Right renal pelvis (tissue), 4 donors: ENCODE results near the gene ROS1. TPM values are rescaled to one million over a fixed set of nuclear protein-coding genes. Genes with fewer than 3 reads are reported as not detected.
"Not testable (repeated sequence)": the region's sequence is repeated elsewhere in the genome, so short reads cannot be mapped to it uniquely, and the experiment has no call there.

Source experiments
- DNase-seq, 4 donors: peaks; one replicate each; pipeline ENCODE4 v3.0.0-alpha.2; 2013; ENCODE audit warnings: low read depth in 4 of 4, low spot score in 3 of 4, missing footprints in 1 of 4
- polyA plus RNA-seq, 4 donors: library from polyadenylated mRNA; unstranded; fragments of 120-200 nt; gene quantifications; one replicate each; pipeline ENCODE4 v1.2.1, GENCODE V29; 2013; ENCODE audit not compliant: insufficient read length in 4 of 4

ROS1 gene
- polyA plus RNA-seq, 4 donors: 0.10 to 0.17 (median 0.13) TPM

DNA sequence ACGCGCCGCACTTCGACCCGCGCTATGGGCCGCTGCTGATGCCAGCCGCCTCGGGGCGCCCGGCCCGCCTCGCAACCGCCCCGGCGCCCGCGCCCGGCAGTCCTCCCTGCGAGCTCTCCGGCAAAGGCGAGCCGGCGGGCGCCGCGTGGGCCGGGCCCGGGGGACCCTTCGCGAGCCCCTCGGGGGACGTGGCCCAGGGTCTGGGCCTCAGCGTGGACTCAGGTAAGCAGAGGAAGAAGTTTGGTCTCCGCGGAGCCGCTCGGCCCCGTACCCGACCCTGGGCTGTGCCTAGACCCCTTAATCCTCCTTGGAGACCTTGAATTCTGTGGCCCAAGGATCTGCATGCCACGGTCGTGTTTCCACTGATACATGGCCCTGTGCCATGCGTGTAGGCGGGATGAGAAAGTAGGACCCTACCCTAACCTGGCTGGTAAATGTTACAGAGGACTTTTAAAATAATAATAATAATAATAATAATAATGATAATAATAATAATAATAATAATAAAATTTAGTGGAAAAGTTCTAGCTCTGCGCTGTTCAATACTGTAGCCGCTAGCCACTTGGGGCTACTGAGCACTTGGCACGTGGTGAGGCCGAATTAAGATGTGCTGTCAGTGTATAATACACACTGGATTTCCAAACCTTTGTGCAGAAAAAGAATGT lies 154.8 kb downstream of the ROS1 start:
- DNase-seq: no peak

DNA sequence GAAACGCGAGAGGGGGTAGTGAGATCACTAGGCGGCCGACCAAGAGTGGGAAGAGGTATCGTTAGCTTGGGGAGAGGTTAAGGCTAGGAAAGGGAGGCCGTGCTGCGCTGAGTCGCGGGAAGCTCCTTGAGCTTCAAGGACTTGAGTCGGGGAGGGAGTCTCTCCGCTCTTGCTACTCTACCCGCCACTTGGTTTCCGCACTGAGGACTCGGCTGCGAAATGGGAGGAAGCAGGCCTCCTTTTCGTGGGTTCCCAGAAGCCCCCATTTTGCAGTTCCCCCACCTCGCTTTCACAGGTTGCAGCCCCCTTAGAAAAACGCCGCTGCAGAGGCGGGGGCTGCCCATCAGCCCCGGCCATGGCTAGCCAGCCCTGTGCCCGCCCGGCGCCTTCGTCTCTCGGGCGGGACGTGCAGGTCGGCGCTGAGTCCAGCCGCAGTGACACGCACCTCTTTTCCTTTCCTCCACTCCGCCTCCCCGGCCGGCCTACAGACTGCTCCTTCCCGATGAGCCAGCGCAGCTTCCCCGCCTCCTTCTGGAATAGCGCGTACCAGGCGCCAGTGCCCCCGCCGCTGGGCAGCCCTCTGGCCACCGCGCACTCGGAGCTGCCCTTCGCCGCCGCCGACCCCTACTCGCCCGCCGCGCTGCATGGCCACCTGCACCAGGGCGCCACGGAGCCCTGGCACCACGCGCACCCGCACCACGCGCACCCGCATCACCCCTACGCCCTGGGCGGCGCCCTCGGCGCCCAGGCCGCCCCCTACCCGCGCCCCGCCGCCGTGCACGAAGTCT lies 155.5 kb downstream of the ROS1 start:
- no peak for DNase-seq

DNA sequence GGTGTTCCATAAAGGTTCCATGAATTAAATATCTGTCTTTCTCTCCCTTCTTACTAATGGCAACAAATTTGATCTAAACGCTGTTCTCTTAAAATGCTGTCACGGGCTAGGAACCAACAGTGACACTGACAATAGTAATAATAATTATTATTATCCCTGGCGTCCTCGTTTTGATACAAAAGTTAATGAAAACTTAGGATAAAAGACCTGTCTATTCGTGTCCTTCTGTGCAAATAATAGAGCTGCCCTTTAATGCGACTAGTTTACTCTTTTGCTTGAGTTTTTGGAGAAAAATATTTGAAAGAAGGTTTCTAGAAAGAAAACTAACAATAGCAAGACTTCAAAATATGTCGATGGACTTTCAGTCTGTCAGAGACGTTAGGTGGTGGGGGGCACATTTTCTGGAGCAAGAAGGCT lies 156.1 kb downstream of the ROS1 start:
- DNase-seq: no peak

DNA sequence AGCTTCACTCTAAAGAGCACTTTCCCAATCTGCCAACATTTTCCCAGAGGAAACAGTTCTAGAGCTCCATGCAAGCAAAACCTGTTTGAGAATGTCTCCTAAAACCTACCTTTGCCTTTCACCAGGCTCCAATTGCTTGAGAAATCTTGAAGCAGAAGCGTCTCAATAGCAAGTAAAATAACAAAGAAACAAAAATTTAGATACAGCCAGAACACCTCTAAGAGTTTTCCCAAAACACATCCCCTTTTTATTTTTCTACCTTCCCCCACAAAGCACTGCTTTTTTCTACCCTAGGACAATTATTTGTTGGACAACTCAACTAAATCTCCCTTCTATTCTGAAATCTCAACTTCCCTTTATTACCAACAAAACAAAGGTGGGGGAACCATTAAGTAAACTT lies 156.8 kb downstream of the ROS1 start:
- DNase-seq: no peak

DNA sequence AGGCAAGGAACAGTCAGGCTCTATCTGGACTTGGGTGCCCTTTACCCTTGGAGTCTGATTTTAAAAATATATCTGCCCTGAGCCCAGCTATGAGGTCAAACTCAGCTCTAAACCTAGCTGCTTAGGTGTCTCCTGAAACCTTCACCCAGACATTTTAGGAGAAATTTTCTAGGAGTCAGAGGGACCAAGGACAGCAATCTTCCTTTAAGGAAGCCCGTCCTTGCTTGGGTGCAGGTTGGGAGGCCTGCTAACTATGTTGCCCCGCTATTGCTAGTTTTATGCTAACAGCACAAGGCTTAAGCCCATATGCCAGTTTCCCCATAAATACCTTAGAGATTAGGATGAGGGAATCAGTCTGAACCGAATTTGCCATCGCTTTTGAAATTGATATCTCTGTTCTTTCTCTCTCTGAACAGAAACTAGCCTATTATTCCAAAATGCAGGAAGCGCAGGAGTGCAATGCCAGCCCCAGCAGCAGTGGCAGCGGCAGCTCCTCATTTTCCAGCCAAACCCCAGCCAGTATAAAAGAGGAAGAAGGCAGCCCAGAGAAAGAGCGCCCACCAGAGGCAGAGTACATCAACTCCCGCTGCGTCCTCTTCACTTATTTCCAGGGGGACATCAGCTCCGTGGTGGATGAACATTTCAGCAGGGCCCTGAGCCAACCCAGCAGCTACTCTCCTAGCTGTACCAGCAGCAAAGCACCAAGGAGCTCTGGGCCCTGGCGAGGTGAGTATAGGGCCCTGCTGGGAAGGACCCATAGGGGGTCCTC lies 157.8 kb downstream of the ROS1 start:
- no peak for DNase-seq

DNA sequence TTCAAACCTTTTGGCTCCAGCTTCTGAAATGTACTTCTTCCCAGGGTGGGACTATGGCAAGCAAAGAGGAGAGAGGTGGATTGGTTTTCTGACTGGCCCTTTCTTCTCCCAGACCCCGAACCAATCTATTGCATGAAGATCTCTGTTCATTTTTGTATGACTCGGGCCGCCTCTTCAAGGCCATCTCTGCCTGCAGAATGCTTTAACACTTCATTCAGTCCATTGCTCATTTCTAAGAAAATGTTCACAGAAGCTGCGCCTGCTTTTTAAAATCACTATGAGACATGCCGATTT lies 158.7 kb downstream of the ROS1 start:
- no peak for DNase-seq

DNA sequence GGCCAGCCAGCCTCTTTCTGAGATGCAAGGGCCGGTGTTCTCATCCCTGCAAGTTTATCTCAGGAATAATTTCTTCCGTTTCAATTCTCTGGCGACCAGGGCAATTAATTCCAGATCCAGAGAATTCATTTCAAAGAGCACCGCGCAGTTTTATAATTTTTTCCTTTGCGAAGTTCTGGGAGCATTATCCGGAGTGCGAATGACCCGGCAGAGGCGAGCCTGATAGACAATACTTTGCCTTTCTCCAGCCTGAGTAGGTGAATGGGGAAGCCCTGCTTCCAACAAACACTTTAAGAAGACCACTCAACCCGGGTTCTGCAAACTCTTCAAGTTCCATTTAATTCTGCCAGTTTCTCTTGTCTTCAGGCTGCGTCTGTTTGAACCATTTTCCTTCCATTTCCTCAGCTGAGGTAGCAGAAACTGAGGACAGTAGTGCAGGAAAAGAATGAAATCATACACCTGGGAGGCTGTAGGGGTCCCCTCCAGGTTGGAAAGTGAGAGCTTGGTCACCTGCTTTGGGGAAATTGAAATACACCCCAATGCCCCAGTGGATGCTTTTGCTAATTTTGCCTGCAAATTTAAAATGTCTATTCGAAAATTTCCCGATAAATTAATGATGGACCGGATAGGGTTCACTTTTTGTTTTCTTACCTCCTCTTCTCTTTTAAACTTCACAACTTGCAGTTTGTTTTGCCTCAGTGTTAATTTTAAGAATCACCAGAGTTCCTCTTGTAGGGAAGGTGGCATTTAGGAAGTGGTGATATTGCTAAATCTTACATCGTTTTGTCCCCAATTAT lies 159.3 kb downstream of the ROS1 start:
- no peak for DNase-seq

DNA sequence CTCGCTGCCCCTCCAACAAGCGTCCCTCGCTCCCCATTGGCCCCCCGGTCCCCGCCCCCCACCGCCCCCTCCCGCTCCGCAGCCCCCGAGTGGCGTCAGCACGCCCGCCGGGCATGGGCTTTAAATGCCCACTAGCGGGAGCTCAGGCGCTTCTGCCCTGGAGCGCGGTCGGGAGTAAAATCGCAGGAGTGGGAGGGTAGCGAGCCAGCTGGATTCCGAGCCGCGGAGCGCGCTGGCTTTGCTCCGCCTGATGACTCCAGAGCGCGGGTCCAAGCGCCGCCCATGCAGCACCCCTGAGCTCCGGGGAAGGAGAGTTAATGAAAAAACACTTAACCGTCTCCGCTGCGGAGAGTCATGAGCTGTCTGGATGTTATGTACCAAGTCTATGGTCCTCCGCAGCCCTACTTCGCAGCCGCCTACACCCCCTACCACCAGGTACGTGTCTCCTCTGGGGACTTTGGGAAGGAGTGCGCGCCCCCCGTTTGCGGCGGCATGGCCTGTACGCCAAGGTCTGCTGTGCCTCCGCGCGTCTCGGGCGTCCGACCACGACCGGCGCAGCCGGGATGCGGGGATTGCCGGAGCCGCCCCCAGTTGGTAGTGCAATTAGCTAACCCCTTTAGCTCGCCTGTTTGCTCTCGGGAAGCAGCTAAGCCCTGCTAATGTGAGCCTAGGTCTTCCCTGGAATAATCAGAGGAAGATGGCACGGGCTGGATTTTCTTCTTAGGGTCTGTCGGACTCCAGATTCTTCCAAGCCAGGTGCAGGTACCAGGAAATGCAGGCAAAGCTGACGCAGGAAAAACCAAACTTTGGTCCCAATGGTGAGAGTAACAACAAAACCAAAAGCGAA lies 160.1 kb downstream of the ROS1 start, which contains the start of gene VGLL2:
Gene VGLL2 (plus strand): TSS at position 149 of the 847 bp plus-strand sequence. CDS start 206 bp downstream, at position 355.
- DNase-seq: peak in 2 of 4 donors; percentile 47 to 49

DNA sequence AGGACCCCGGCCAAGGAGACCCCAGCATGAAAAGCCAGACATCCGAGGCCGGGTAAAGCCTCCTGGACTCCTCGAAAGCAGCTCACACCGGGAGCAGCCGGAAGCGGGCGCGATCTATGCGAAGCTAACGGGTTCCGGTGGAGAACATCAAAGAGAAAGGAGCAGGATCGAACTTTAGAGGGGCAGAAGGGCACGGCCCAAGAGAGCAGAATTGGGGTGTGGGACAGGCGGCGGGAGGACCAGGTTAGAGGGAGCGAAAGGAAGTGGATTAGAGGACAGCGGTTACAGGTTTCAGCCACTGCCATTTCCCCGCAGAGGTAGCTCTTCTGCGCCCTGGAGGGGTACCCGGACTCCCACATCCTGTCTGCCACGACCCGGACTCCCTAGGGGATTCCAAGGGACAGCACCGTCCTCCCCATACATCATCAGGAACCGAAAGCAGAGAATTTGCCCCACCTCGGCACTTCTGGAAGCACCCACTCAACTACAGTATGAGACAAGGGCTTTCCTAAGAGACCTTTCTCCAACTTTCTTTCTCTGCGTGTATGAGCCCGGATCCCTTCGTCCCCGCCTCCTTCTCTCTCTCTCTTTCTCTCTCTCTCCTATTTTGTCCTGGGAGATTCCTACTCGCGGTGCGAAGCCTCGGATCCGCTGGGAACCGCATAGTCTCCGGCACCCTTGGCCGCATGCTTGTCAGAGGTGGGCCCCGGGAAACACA lies 160.9 kb downstream of the ROS1 start:
- no peak for DNase-seq

DNA sequence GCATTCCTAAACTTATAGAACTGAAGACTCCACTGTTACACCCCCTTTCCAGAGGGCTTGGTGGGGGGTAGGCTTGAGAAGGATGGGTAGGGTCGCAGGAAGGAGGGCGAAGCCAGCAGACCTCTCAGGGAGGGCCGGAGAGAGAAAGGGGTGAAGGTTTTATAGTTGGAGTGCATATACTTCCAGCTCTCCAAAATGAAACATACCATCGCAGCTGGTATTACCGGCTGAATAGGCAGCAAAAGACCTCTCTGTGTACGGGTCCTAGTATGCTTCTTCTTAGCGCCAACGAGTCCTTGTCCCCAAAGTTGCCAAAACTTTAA lies 161.4 kb downstream of the ROS1 start:
- DNase-seq: no peak

DNA sequence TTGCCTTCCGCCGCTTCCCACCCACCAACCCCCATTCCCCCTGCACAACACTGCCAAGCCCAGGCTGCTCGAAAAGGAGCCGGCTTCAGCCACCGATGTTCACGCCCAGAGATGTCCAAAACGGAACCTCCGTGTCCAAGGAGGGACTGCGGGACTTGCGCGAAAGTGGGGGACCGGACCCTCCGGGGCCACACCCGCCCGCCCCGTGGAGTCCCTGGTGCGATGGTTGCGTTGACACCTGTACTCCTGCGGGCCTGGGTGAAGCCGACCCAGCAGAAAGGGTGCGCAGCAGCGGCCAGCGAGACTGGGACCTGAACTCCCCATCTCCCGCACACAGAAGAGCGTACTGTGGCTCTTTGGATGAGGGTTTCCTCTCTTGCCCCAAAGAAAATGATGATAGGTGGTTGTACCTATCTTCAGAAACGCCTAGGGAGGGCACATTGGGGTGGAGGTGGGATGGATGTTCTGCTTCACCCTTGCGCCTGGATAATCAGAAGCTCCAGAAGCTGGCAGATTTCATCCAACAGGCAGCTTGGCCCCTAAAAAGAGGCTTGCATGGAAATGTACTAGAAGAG lies 162.3 kb downstream of the ROS1 start:
- no peak for DNase-seq

DNA sequence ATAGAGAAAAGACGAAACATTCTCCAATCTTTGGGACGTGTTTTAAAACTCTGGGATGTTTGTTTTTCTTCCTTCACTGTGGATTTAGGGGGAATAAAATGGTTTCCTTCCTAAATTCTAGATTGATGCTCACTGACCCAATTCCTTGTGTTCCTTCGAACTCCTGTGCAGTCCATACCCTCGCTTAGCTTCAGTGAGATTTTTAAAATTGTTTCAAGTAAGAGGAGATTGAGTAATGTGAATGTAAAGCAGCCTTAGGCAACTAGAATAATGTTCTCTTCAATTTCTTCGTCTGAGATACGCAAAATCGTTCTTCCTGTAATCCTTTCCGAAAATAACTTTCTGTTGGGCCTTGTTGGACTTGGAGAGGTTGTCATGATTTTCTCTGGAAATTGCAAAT lies 162.9 kb downstream of the ROS1 start:
- no peak for DNase-seq

DNA sequence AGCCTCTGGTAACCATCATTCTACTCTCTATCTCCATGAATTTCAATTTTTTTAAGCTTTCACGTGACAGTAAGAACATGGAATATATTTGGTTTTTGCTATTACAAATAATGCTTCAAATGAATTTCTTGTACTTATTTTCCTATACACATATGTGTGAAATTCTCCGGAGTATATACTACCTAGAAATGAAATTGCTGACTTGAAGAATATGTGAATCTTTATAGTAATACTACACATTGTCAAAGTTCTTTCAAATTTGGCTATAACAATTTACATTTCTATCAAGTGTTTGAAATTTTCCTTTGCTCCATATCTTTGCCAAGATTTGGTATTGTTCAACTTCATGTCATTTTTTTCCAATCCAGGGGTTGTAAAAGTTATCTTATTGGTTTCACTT lies 172.0 kb downstream of the ROS1 start:
- no peak for DNase-seq

DNA sequence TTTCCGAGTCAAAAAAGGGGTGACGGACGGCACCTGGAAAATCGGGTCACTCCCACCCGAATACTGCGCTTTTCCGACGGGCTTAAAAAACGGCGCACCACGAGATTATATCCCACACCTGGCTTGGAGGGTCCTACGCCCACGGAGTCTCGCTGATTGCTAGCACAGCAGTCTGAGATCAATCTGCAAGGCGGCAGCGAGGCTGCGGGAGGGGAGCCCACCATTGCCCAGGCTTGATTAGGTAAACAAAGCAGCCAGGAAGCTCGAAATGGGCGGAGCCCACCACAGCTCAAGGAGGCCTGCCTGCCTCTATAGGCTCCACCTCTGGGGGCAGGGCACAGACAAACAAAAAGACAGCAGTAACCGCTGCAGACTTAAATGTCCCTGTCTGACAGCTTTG lies 180.8 kb downstream of the ROS1 start:
- not testable (repeated sequence) for DNase-seq

DNA sequence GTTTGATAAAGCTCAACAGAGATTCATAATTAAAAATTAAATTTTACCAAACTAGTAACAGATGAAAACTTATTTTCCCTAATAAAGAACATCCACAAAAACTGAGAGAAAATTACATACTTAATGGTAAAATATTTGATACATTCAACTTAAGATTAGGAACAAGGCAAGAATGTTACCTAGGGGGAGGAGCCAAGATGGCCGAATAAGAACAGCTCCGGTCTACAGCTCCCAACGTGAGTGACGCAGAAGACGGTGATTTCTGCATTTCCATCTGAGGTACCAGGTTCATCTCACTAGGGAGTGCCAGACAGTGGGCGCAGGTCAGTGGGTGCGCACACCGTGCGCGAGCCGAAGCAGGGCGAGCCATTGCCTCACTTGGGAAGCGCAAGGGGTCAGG lies 181.2 kb downstream of the ROS1 start:
- DNase-seq: not testable (repeated sequence)
